Sigmoid colon (tissue), 7 donors: ENCODE results near the gene KDM1A. TPM values are rescaled to one million over a fixed set of nuclear protein-coding genes. Genes with fewer than 3 reads are reported as not detected.
A peak's percentile ranks its signal among the peaks of the same experiment; 100 is the strongest.

Experiments used
- DNase-seq: peaks from one replicate; pipeline ENCODE4 v3.0.0-alpha.2; 2019
- H3K27ac ChIP-seq, 4 donors: fragments of 200-600 bp; sonication (generic); one replicate each; pipeline ENCODE4 v1.5.1; 2016 to 2019; ENCODE audit warnings: mild to moderate bottlenecking in 1 of 4
- H3K27me3 ChIP-seq, 3 donors: fragments of 200-600 bp; sonication (generic); one replicate each; pipeline ENCODE4 v1.5.1; 2019; ENCODE audit warnings: mild to moderate bottlenecking in 1 of 3
- H3K36me3 ChIP-seq, 4 donors: fragments of 200-600 bp; sonication (generic); one replicate each; pipeline ENCODE4 v1.5.1; 2016 to 2019
- H3K4me1 ChIP-seq, 4 donors: fragments of 200-600 bp; sonication (generic); one replicate each; pipeline ENCODE4 v1.5.1; 2017 to 2019
- H3K4me3 ChIP-seq, 4 donors: fragments of 200-600 bp; sonication (generic); one replicate each; pipeline ENCODE4 v1.5.1; 2017 to 2019; ENCODE audit warnings: mild to moderate bottlenecking in 2 of 4, moderate library complexity in 1 of 4
- H3K9me3 ChIP-seq, 4 donors: fragments of 200-600 bp in 3 of 4; sonication (generic) in 3 of 4; one replicate each; pipeline versions ENCODE4 v1.5.1 to v1.6.1; 2013 to 2019
- EP300 ChIP-seq, 4 donors: sonication (generic); formaldehyde crosslinking; IDR thresholded peaks; one replicate each; pipeline ENCODE4 v1.6.1; 2017; ENCODE audit warnings: antibody characterized with exemption in 4 of 4
- POLR2A ChIP-seq, 2 donors: fragments of 450-650 bp; IDR thresholded peaks; one replicate each; pipeline ENCODE4 v1.6.1; 2016; ENCODE audit warnings: antibody characterized with exemption in 2 of 2, mild to moderate bottlenecking in 2 of 2, moderate library complexity in 2 of 2
- POLR2AphosphoS5 ChIP-seq, 4 donors: sonication (generic); formaldehyde crosslinking; IDR thresholded peaks; one replicate each; pipeline ENCODE4 v1.6.1; 2017; ENCODE audit warnings: antibody characterized with exemption in 4 of 4
- WGBS, 2 donors: extraction: QIAGEN DNeasy Blood & Tissue Kit; methylation state at CpG; one replicate each; pipeline ENCODE4 v1.1.7; 2013; 5-methylcytosine and 5-hydroxymethylcytosine counted together
- intact Hi-C: fragments of 100-400 bp; cut with DNase I; formaldehyde crosslinking; loops from one replicate; pipeline ENCODE4 v1.15.1; 2023
- polyA plus RNA-seq, 3 donors: library from polyadenylated mRNA; stranded (reverse); fragments of 200-250 nt; gene quantifications; one replicate each; pipeline ENCODE4 v1.2.3, GENCODE V29; 2013
- total RNA-seq, 4 donors: library from RNA; depleted of rRNA; stranded (reverse); fragments of >200 nt; gene quantifications; one replicate each; pipeline ENCODE4 v1.1.0, GENCODE V29; 2016
- TF ChIP-seq, protein P1 (sequence below), 4 experiments: fragments of 450-650 bp in 3 of 4; fragments of 200-600 bp in 1 of 4; IDR thresholded peaks; one replicate each; pipeline ENCODE4 v1.5.1; 2016 to 2019; ENCODE audit warnings: antibody characterized with exemption in 4 of 4, mild to moderate bottlenecking in 3 of 4, moderate library complexity in 2 of 4
- donor health status: healthy with polysubstance abuse.
- donor health status: Bipolar disorder and iron deficiency.
- donor health status: healthy.

KDM1A gene
- total and polyA plus RNA-seq, 7 donors = 24.0 to 58.6 (median 46.0) TPM

DNA sequence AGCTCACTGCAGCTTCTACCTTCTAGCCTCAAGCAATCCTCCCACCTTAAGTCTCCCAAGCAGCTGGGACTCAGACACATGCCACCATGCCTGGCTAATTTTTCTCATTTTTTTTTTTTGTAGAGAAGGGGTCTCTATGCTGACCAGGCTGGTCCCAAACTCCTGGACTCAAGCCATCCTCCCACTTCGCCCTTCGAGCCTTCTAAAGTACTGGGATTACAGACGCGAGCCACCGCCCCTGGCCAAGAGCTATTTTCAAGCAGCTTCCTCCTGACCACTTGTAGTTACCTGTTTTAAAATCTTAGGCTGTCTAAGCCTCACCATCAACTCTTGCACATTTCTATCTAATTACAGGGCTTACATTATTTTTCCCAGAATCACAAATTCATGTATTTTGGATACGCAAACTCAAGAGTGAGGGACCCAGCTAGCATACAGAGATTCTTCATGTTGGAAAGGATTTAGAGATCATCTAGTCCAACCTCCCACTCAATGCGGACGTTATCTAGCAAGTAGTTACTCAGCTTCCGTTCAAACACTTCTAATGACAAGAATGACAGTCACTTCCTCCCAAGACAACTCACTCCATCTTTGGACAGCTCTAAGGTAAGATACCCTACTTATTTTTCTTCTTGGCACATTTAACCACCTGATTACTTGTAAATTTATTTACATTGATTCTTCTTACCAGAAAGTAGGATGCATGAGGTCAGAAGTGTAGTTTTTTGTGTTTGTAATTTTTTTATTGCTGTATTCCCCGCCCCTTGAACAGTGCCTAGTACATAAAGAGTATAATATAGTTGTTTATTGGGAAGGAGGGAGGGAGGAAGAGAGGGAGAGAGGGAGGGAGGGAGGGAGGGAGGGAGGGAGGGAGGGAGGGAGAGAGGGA lies 84.0 kb downstream of the KDM1A start:
- DNase-seq = no peak
- 22 to 53% methylated on average over 10 of the region's 10 CpGs for WGBS, 2 donors
- TF ChIP-seq POLR2AphosphoS5 (IDR thresholded peaks at IDR 0.05) (no peak), EP300 (IDR thresholded peaks at IDR 0.05) (no peak), POLR2A (IDR thresholded peaks at IDR 0.05) (no peak)
- TF ChIP-seq, protein P1, sequence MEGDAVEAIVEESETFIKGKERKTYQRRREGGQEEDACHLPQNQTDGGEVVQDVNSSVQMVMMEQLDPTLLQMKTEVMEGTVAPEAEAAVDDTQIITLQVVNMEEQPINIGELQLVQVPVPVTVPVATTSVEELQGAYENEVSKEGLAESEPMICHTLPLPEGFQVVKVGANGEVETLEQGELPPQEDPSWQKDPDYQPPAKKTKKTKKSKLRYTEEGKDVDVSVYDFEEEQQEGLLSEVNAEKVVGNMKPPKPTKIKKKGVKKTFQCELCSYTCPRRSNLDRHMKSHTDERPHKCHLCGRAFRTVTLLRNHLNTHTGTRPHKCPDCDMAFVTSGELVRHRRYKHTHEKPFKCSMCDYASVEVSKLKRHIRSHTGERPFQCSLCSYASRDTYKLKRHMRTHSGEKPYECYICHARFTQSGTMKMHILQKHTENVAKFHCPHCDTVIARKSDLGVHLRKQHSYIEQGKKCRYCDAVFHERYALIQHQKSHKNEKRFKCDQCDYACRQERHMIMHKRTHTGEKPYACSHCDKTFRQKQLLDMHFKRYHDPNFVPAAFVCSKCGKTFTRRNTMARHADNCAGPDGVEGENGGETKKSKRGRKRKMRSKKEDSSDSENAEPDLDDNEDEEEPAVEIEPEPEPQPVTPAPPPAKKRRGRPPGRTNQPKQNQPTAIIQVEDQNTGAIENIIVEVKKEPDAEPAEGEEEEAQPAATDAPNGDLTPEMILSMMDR (IDR thresholded peaks at IDR 0.05) = no peak
- Histone ChIP-seq H3K4me3 (no peak overlapping the region), H3K27ac (peak overlapping the region in 3 of 4 donors; percentile 5 to 54 (median 38)), H3K4me1 (peaks cover 0 to 48% (median 41%) of the 10 kb centered on the region in 4 donors), H3K27me3 (no peaks in the 10 kb centered on the region), H3K9me3 (no peaks in the 10 kb centered on the region), H3K36me3 (peaks cover 0 to 18% (median 0%) of the 10 kb centered on the region in 4 donors)
- intact Hi-C loops = no loop called here

DNA sequence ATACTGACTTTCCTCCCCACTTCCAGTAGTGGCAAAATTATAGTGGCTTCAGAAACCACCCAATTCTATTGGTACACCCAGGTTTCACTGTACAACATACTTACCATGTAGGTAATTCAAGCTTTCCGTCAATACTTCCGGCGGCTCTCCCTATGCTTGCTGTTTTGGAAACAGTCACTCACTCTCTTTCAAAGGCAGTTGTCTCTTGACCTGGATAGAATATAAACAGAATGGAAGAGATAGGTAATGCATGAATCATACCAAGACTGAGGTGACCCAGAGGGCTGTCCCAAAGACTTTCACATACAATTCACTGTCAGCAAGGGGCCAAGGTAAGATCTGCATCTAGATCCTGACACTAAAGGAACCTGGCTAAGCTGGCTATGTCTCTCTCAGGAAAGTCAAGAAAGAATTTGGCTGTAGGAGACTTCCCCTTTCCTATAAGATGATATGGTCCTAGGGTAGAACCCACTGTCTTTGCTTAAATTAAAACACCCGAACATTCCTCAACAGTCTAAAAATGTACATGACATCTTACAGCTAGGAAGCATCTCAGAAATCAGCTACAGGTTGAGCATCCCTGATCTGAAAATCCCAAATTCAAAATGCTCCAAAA lies 89.8 kb downstream of the KDM1A start:
- intact Hi-C loops = loop anchor here (5.0 kb wide), 1 partner anchor 38 kb away; no protein-coding TSS in a partner anchor
- Histone ChIP-seq H3K9me3 (no peaks in the 10 kb centered on the region), H3K4me1 (peaks cover 0 to 11% (median 4%) of the 10 kb centered on the region in 4 donors), H3K36me3 (peaks cover 0 to 25% (median 0%) of the 10 kb centered on the region in 4 donors), H3K4me3 (no peak overlapping the region), H3K27me3 (no peaks in the 10 kb centered on the region), H3K27ac (no peak overlapping the region)
- DNase-seq = no peak
- TF ChIP-seq, protein P1 (IDR thresholded peaks at IDR 0.05) = no peak
- no peak for TF ChIP-seq POLR2A (IDR thresholded peaks at IDR 0.05)
- WGBS, 2 donors = 93 to 95% methylated on average over 4 of the region's 4 CpGs

DNA sequence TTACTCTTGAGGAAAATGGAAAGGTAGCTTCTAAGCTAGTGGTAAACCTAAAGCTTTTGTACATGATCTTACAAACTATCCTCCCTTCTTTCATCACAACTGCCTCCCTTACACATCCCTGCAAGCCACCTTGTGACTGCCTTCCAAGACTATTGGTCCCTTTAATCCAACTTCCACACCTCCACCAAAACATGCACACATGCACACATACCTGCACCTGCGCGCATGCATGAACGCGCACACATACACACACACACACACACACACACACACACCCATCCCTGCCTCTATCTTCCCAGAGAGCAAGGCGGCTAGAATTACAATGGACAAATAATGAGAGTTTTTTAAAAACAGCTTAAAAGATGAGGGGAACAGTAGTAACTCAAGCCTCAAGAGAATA lies 91.1 kb downstream of the KDM1A start:
- H3K27me3 ChIP-seq = no peaks in the 10 kb centered on the region
- H3K27ac ChIP-seq = no peak overlapping the region
- WGBS, 2 donors = 95 to 98% methylated on average over 5 of the region's 5 CpGs
- TF ChIP-seq POLR2A (IDR thresholded peaks at IDR 0.05) = no peak
- no peak for TF ChIP-seq EP300 (IDR thresholded peaks at IDR 0.05)
- TF ChIP-seq POLR2AphosphoS5 (IDR thresholded peaks at IDR 0.05) = no peak
- TF ChIP-seq, protein P1 (IDR thresholded peaks at IDR 0.05) = no peak
- intact Hi-C loops = no loop called here
- H3K36me3 ChIP-seq = peaks cover 0 to 25% (median 0%) of the 10 kb centered on the region in 4 donors
- H3K9me3 ChIP-seq = no peaks in the 10 kb centered on the region
- DNase-seq = no peak
- H3K4me1 ChIP-seq = peaks cover 0 to 25% (median 11%) of the 10 kb centered on the region in 4 donors
- no peak overlapping the region for H3K4me3 ChIP-seq

DNA sequence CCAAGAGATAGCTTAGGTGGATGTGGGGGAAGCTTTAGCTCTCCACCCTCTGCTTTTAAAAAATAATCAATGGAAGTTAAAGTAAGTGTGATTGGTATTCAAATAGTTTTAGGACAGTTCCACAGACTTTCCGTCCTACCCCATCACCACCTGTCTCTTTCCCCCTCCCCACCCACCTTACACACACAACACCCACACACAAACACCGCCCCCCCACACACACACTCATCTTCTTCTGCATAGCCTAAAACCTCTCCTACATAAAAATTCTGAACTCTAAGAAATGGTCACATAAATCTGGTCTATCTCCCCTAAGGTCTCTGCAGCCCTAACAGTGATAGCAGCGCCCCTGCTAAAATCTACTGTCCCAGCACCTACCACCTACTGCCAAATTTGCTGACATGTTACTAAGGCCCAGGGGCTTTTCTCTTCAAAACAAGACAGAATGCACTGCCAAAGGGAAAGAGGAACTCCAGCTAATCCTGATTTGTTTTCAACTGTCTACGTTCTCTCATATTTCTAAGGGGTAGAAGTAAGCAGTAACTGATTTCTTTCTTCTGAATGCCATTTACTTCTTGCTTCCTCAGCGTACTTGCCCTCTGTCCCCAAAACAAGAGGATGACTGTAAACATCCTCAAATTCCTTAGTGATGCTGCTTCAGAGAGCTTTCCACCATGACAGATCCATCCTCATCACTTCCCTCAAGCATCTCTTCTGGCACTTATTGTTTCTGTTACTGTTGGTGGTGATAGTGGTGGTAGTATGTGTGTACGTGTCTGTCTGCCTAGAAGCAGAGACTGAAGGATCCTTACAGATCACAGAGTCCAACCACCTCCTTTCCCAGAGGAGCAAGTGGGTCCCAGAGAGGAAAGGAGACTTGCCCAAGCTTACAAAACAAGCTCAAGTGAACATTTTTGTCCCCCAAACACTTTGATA lies 92.6 kb downstream of the KDM1A start:
- Histone ChIP-seq H3K9me3 (no peaks in the 10 kb centered on the region), H3K36me3 (peaks cover 0 to 18% (median 0%) of the 10 kb centered on the region in 4 donors), H3K4me3 (no peak overlapping the region), H3K27ac (no peak overlapping the region), H3K27me3 (no peaks in the 10 kb centered on the region), H3K4me1 (peaks cover 0 to 28% (median 11%) of the 10 kb centered on the region in 4 donors)
- WGBS, 2 donors = 78 to 87% methylated on average over 6 of the region's 6 CpGs
- DNase-seq = no peak
- intact Hi-C loops = no loop called here
- TF ChIP-seq, protein P1 (IDR thresholded peaks at IDR 0.05) = no peak
- TF ChIP-seq EP300 (IDR thresholded peaks at IDR 0.05) = no peak
- no peak for TF ChIP-seq POLR2AphosphoS5 (IDR thresholded peaks at IDR 0.05)
- no peak for TF ChIP-seq POLR2A (IDR thresholded peaks at IDR 0.05)
